ENCODE results near the gene KLHL30.

DNA sequence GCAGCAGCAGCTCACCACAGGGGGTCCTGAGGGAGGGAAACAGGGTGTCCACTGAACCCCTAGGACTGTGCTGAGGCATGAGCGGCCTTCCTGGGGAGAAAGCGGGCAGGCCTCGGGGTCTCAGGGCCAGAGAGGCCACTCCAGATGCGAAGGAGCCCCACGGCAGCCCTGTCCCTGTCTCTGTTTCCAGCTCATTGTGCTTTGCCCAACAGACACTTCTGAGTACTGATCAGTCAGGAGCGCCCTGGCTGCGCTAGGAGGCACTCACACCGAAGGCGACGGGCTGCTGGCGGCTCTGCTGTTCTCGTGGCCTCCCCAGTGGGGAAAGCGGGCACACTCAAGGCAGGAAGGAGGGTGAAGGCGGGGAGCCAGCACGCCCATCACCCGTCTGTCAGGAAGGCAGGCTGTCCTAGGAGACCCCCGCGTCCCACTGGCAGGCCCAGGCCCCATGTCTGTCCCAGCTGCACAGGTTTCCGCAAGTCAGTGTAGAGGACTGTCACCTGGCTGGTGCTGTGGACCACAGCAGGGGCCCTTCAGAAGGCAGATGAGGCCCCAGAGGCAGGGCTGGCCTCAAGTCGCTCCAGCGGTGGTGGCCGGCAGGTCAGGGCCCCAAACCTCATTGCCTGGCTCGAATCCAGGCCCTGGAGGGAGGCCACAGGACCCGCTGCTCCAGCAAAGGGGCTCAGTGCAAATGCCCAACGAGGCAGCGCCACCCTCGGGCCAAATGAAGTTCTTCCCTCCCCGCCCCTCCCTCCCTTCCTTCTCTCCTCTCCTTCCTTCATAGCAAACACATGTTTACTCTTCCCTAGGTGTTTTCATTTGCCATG, 31.6 kb upstream of the KLHL30 start:
- TF ChIP-seq POLR2A (IDR thresholded peaks at IDR 0.05): no peak
- TF ChIP-seq CTCF (IDR thresholded peaks at IDR 0.05): peak in 2 of 6 experiments; percentile 10 to 12

All from esophagus squamous epithelium (tissue), 4 donors.